ENCODE measurements around the gene HAUS1. TPM values are rescaled to one million over a fixed set of nuclear protein-coding genes. Genes with fewer than 3 reads are reported as not detected.

HAUS1 gene
- total RNA-seq, 4 donors from 2014 or later = 21.2 to 37.3 (median 28.1) TPM

GRCh38 chr18:46061387-46061786 is 42.8 kb upstream of the HAUS1 start:
- WGBS, 2 donors = 85 to 92% methylated on average over 3 of the region's 3 CpGs
- H3K4me1 ChIP-seq = no peaks in the 10 kb centered on the region
- no peaks in the 10 kb centered on the region for H3K9me3 ChIP-seq
- H3K27ac ChIP-seq = no peak overlapping the region
- TF ChIP-seq EP300 (IDR thresholded peaks at IDR 0.05) (no peak), POLR2A (IDR thresholded peaks at IDR 0.05) (no peak), CTCF (IDR thresholded peaks at IDR 0.05) (no peak)
- DNase-seq (ENCODE audit: low spot score in 2 of 2) = no peak
- H3K4me3 ChIP-seq = no peak overlapping the region
- no peaks in the 10 kb centered on the region for H3K27me3 ChIP-seq
- H3K36me3 ChIP-seq = no peaks in the 10 kb centered on the region

GRCh38 chr18:46061796-46062195 is 42.4 kb upstream of the HAUS1 start:
- Histone ChIP-seq H3K4me3 (no peak overlapping the region), H3K27me3 (no peaks in the 10 kb centered on the region), H3K27ac (no peak overlapping the region), H3K4me1 (no peaks in the 10 kb centered on the region), H3K36me3 (no peaks in the 10 kb centered on the region), H3K9me3 (no peaks in the 10 kb centered on the region)
- DNase-seq (ENCODE audit: low spot score in 2 of 2) = no peak
- 83 to 95% methylated on average over 1 of the region's 1 CpG for WGBS, 2 donors
- TF ChIP-seq POLR2A (IDR thresholded peaks at IDR 0.05) (no peak), CTCF (IDR thresholded peaks at IDR 0.05) (no peak), EP300 (IDR thresholded peaks at IDR 0.05) (no peak)

- DNase-seq (ENCODE audit: low spot score in 2 of 2) = no peak
- 87 to 91% methylated on average over 5 of the region's 5 CpGs for WGBS, 2 donors
- TF ChIP-seq POLR2A (IDR thresholded peaks at IDR 0.05) (no peak), CTCF (IDR thresholded peaks at IDR 0.05) (no peak), EP300 (IDR thresholded peaks at IDR 0.05) (no peak)
- Histone ChIP-seq H3K27me3 (no peaks in the 10 kb centered on the region), H3K27ac (no peak overlapping the region), H3K4me3 (no peak overlapping the region), H3K36me3 (no peaks in the 10 kb centered on the region), H3K4me1 (no peaks in the 10 kb centered on the region), H3K9me3 (peaks cover 0 to 4% (median 0%) of the 10 kb centered on the region in 4 donors)
These were observed 41.4 kb upstream of the HAUS1 start for GRCh38 chr18:46062781-46063180.

- TF ChIP-seq EP300 (IDR thresholded peaks at IDR 0.05) (no peak), CTCF (IDR thresholded peaks at IDR 0.05) (no peak), POLR2A (IDR thresholded peaks at IDR 0.05) (no peak)
- WGBS, 2 donors = 68 to 79% methylated on average over 5 of the region's 5 CpGs
These were observed 36.7 kb upstream of the HAUS1 start for GRCh38 chr18:46067438-46068007.

GRCh38 chr18:46068763-46069162 is 35.4 kb upstream of the HAUS1 start:
- H3K27me3 ChIP-seq = no peaks in the 10 kb centered on the region
- DNase-seq (ENCODE audit: low spot score in 2 of 2) = no peak
- WGBS, 2 donors = 18 to 50% methylated on average over 1 of the region's 1 CpG

More at GRCh38 chr18:46067438-46068007, 36.7 kb upstream of the HAUS1 start:
- no peaks in the 10 kb centered on the region for H3K27me3 ChIP-seq
- peaks cover 0 to 19% (median 6%) of the 10 kb centered on the region in 4 donors for H3K4me1 ChIP-seq
- peaks cover 0 to 4% (median 0%) of the 10 kb centered on the region in 4 donors for H3K9me3 ChIP-seq
- no peaks in the 10 kb centered on the region for H3K36me3 ChIP-seq
- no peak for DNase-seq (ENCODE audit: low spot score in 2 of 2)
- H3K27ac ChIP-seq = no peak overlapping the region
- H3K4me3 ChIP-seq = no peak overlapping the region

More at GRCh38 chr18:46068763-46069162, 35.4 kb upstream of the HAUS1 start:
- H3K4me3 ChIP-seq = no peak overlapping the region
- H3K9me3 ChIP-seq = peaks cover 0 to 4% (median 0%) of the 10 kb centered on the region in 4 donors
- peaks cover 0 to 30% (median 13%) of the 10 kb centered on the region in 4 donors for H3K4me1 ChIP-seq
- no peak for TF ChIP-seq EP300 (IDR thresholded peaks at IDR 0.05)
- no peak for TF ChIP-seq CTCF (IDR thresholded peaks at IDR 0.05)
- TF ChIP-seq POLR2A (IDR thresholded peaks at IDR 0.05) = no peak
- no peaks in the 10 kb centered on the region for H3K36me3 ChIP-seq
- no peak overlapping the region for H3K27ac ChIP-seq

Data from tibial nerve (tissue), 4 donors.